Measurements from ENCODE around the gene S100A13.

Gene S100A13

GRCh38 chr1:153617663-153618062, 9.6 kb downstream of the S100A13 start:
- Histone ChIP-seq H3K9me3 (ENCODE audit: control extremely low read depth in 1 of 5, control insufficient read depth in 4 of 5, insufficient read depth in 2 of 5, low read depth in 1 of 5, low read length in 4 of 5) (peaks cover 0 to 1% (median 0%) of the 10 kb centered on the region in 5 experiments), H3K36me3 (ENCODE audit: control insufficient read depth in 4 of 4, insufficient read depth in 4 of 4, low read length in 3 of 4) (no peaks in the 10 kb centered on the region), H3K4me3 (ENCODE audit: control insufficient read depth in 1 of 7, extremely low read depth in 1 of 7, insufficient read depth in 4 of 7, low read depth in 2 of 7, low read length in 6 of 7) (no peak overlapping the region), H3K4me1 (ENCODE audit: control extremely low read depth in 1 of 4, control insufficient read depth in 4 of 4, insufficient read depth in 4 of 4, low read length in 3 of 4) (peaks cover 0 to 4% (median 2%) of the 10 kb centered on the region in 4 experiments), H3K27me3 (replicated peaks in 2 of 5; ENCODE audit: control insufficient read depth in 4 of 5, insufficient read depth in 5 of 5, low read length in 4 of 5) (no peaks in the 10 kb centered on the region), H3K27ac (ENCODE audit: insufficient read depth in 1 of 2, low read depth in 1 of 2, low read length in 2 of 2, poor library complexity in 1 of 2, severe bottlenecking in 2 of 2) (no peak overlapping the region)
- ChIA-PET CTCF (interaction anchor here (1.0 to 21.2 kb wide), 14 partner anchors 10 to 265 kb away, joined by 3 to 262 read pairs (median 6); partner anchors contain the start of genes CHTOP, S100A1 and S100A13), POLR2A (interaction anchor here (1.7 kb wide), 1 partner anchor 45 kb away, joined by 6 read pairs; no protein-coding TSS in a partner anchor)
- WGBS (ENCODE audit: insufficient coverage), result 0% methylated on average over 6 of the region's 6 CpGs
- DNase-seq, result peak in 2 of 3 donors; percentile 61 to 76

GRCh38 chr1:153616917-153617311, 10.4 kb downstream of the S100A13 start:
- Histone ChIP-seq H3K27ac (ENCODE audit: insufficient read depth in 1 of 2, low read depth in 1 of 2, low read length in 2 of 2, poor library complexity in 1 of 2, severe bottlenecking in 2 of 2) (no peak overlapping the region), H3K9me3 (ENCODE audit: control extremely low read depth in 1 of 5, control insufficient read depth in 4 of 5, insufficient read depth in 2 of 5, low read depth in 1 of 5, low read length in 4 of 5) (peaks cover 0 to 1% (median 0%) of the 10 kb centered on the region in 5 experiments), H3K4me1 (ENCODE audit: control extremely low read depth in 1 of 4, control insufficient read depth in 4 of 4, insufficient read depth in 4 of 4, low read length in 3 of 4) (peaks cover 0 to 4% (median 2%) of the 10 kb centered on the region in 4 experiments), H3K4me3 (ENCODE audit: control insufficient read depth in 1 of 7, extremely low read depth in 1 of 7, insufficient read depth in 4 of 7, low read depth in 2 of 7, low read length in 6 of 7) (no peak overlapping the region), H3K36me3 (ENCODE audit: control insufficient read depth in 4 of 4, insufficient read depth in 4 of 4, low read length in 3 of 4) (no peaks in the 10 kb centered on the region), H3K27me3 (replicated peaks in 2 of 5; ENCODE audit: control insufficient read depth in 4 of 5, insufficient read depth in 5 of 5, low read length in 4 of 5) (no peaks in the 10 kb centered on the region)
- CTCF ChIA-PET, result interaction anchor here (1.0 to 21.2 kb wide), 11 partner anchors 9 to 108 kb away, joined by 3 to 262 read pairs (median 22); partner anchors contain the start of genes CHTOP, S100A1 and S100A13
- DNase-seq, result no peak
- POLR2A ChIA-PET, result no interaction called here
- WGBS (ENCODE audit: insufficient coverage), result 89% methylated on average over 3 of the region's 5 CpGs

- WGBS (ENCODE audit: insufficient coverage), result 100% methylated on average over 7 of the region's 10 CpGs
- ChIA-PET POLR2A (interaction anchor here (0.6 to 1.3 kb wide), 2 partner anchors 44 to 112 kb away, joined by 3 to 4 read pairs; partner anchors contain the start of gene INTS3), CTCF (interaction anchor here (0.6 to 21.2 kb wide), 12 partner anchors 8 to 107 kb away, joined by 3 to 262 read pairs (median 8); partner anchors contain the start of genes CHTOP, S100A1 and S100A13)
- H3K9me3 ChIP-seq (ENCODE audit: control extremely low read depth in 1 of 5, control insufficient read depth in 4 of 5, insufficient read depth in 2 of 5, low read depth in 1 of 5, low read length in 4 of 5), result peaks cover 0 to 1% (median 0%) of the 10 kb centered on the region in 5 experiments
- H3K36me3 ChIP-seq (ENCODE audit: control insufficient read depth in 4 of 4, insufficient read depth in 4 of 4, low read length in 3 of 4), result no peaks in the 10 kb centered on the region
- H3K4me3 ChIP-seq (ENCODE audit: control insufficient read depth in 1 of 7, extremely low read depth in 1 of 7, insufficient read depth in 4 of 7, low read depth in 2 of 7, low read length in 6 of 7), result no peak within 1 kb of the TSS
- H3K27me3 ChIP-seq (replicated peaks in 2 of 5; ENCODE audit: control insufficient read depth in 4 of 5, insufficient read depth in 5 of 5, low read length in 4 of 5), result no peaks in the 10 kb centered on the region
- DNase-seq, result no peak
- peaks cover 0 to 8% (median 2%) of the 10 kb centered on the region in 4 experiments for H3K4me1 ChIP-seq (ENCODE audit: control extremely low read depth in 1 of 4, control insufficient read depth in 4 of 4, insufficient read depth in 4 of 4, low read length in 3 of 4)
- no peak within 1 kb of the TSS for H3K27ac ChIP-seq (ENCODE audit: insufficient read depth in 1 of 2, low read depth in 1 of 2, low read length in 2 of 2, poor library complexity in 1 of 2, severe bottlenecking in 2 of 2)
Measured at GRCh38 chr1:153616144-153616916, 11.0 kb downstream of the S100A13 start, which contains the start of gene S100A14. Gene S100A14 (minus strand): TSS chr1:153616325. CDS start chr1:153615858, 467 bp downstream.

GRCh38 chr1:153615406-153615805, 11.9 kb downstream of the S100A13 start:
- H3K36me3 ChIP-seq (ENCODE audit: control insufficient read depth in 4 of 4, insufficient read depth in 4 of 4, low read length in 3 of 4), result no peaks in the 10 kb centered on the region
- WGBS (ENCODE audit: insufficient coverage), result 100% methylated on average over 2 of the region's 2 CpGs
- H3K9me3 ChIP-seq (ENCODE audit: control extremely low read depth in 1 of 5, control insufficient read depth in 4 of 5, insufficient read depth in 2 of 5, low read depth in 1 of 5, low read length in 4 of 5), result peaks cover 0 to 1% (median 0%) of the 10 kb centered on the region in 5 experiments
- H3K4me3 ChIP-seq (ENCODE audit: control insufficient read depth in 1 of 7, extremely low read depth in 1 of 7, insufficient read depth in 4 of 7, low read depth in 2 of 7, low read length in 6 of 7), result no peak overlapping the region
- peaks cover 0 to 17% (median 7%) of the 10 kb centered on the region in 4 experiments for H3K4me1 ChIP-seq (ENCODE audit: control extremely low read depth in 1 of 4, control insufficient read depth in 4 of 4, insufficient read depth in 4 of 4, low read length in 3 of 4)
- no peaks in the 10 kb centered on the region for H3K27me3 ChIP-seq (replicated peaks in 2 of 5; ENCODE audit: control insufficient read depth in 4 of 5, insufficient read depth in 5 of 5, low read length in 4 of 5)
- no peak overlapping the region for H3K27ac ChIP-seq (ENCODE audit: insufficient read depth in 1 of 2, low read depth in 1 of 2, low read length in 2 of 2, poor library complexity in 1 of 2, severe bottlenecking in 2 of 2)
- ChIA-PET CTCF (interaction anchor here (0.6 to 21.2 kb wide), 12 partner anchors 7 to 106 kb away, joined by 3 to 262 read pairs (median 8); partner anchors contain the start of genes S100A1 and S100A13), POLR2A (interaction anchor here (1.3 kb wide), 1 partner anchor 43 kb away, joined by 4 read pairs; no protein-coding TSS in a partner anchor)
- no peak for DNase-seq

GRCh38 chr1:153614906-153615305, 12.4 kb downstream of the S100A13 start:
- Histone ChIP-seq H3K27ac (ENCODE audit: insufficient read depth in 1 of 2, low read depth in 1 of 2, low read length in 2 of 2, poor library complexity in 1 of 2, severe bottlenecking in 2 of 2) (no peak overlapping the region), H3K4me1 (ENCODE audit: control extremely low read depth in 1 of 4, control insufficient read depth in 4 of 4, insufficient read depth in 4 of 4, low read length in 3 of 4) (peaks cover 0 to 22% (median 12%) of the 10 kb centered on the region in 4 experiments), H3K27me3 (replicated peaks in 2 of 5; ENCODE audit: control insufficient read depth in 4 of 5, insufficient read depth in 5 of 5, low read length in 4 of 5) (no peaks in the 10 kb centered on the region), H3K36me3 (ENCODE audit: control insufficient read depth in 4 of 4, insufficient read depth in 4 of 4, low read length in 3 of 4) (no peaks in the 10 kb centered on the region), H3K9me3 (ENCODE audit: control extremely low read depth in 1 of 5, control insufficient read depth in 4 of 5, insufficient read depth in 2 of 5, low read depth in 1 of 5, low read length in 4 of 5) (peaks cover 0 to 1% (median 0%) of the 10 kb centered on the region in 5 experiments), H3K4me3 (ENCODE audit: control insufficient read depth in 1 of 7, extremely low read depth in 1 of 7, insufficient read depth in 4 of 7, low read depth in 2 of 7, low read length in 6 of 7) (no peak overlapping the region)
- CTCF ChIA-PET, result interaction anchor here (1.0 to 21.2 kb wide), 11 partner anchors 7 to 106 kb away, joined by 3 to 262 read pairs (median 7); partner anchors contain the start of genes S100A1 and S100A13
- 100% methylated on average over 6 of the region's 7 CpGs for whole genome bisulfite sequencing (ENCODE audit: insufficient coverage)
- DNase-seq, result no peak
- POLR2A ChIA-PET, result interaction anchor here (0.5 kb wide), 1 partner anchor 34 kb away, joined by 3 read pairs; no protein-coding TSS in a partner anchor

- H3K27me3 ChIP-seq (replicated peaks in 2 of 5; ENCODE audit: control insufficient read depth in 4 of 5, insufficient read depth in 5 of 5, low read length in 4 of 5), result no peaks in the 10 kb centered on the region
- H3K9me3 ChIP-seq (ENCODE audit: control extremely low read depth in 1 of 5, control insufficient read depth in 4 of 5, insufficient read depth in 2 of 5, low read depth in 1 of 5, low read length in 4 of 5), result no peaks in the 10 kb centered on the region
- ChIA-PET POLR2A (interaction anchor here (0.5 kb wide), 1 partner anchor 33 kb away, joined by 3 read pairs; no protein-coding TSS in a partner anchor), CTCF (interaction anchor here (1.0 to 21.2 kb wide), 10 partner anchors 6 to 105 kb away, joined by 3 to 262 read pairs (median 18); partner anchors contain the start of genes S100A1 and S100A13)
- peaks cover 0 to 27% (median 16%) of the 10 kb centered on the region in 4 experiments for H3K4me1 ChIP-seq (ENCODE audit: control extremely low read depth in 1 of 4, control insufficient read depth in 4 of 4, insufficient read depth in 4 of 4, low read length in 3 of 4)
- no peaks in the 10 kb centered on the region for H3K36me3 ChIP-seq (ENCODE audit: control insufficient read depth in 4 of 4, insufficient read depth in 4 of 4, low read length in 3 of 4)
- DNase-seq, result no peak
- no peak overlapping the region for H3K4me3 ChIP-seq (ENCODE audit: control insufficient read depth in 1 of 7, extremely low read depth in 1 of 7, insufficient read depth in 4 of 7, low read depth in 2 of 7, low read length in 6 of 7)
- 79% methylated on average over 2 of the region's 2 CpGs for WGBS (ENCODE audit: insufficient coverage)
- H3K27ac ChIP-seq (ENCODE audit: insufficient read depth in 1 of 2, low read depth in 1 of 2, low read length in 2 of 2, poor library complexity in 1 of 2, severe bottlenecking in 2 of 2), result no peak overlapping the region
Measured at GRCh38 chr1:153614189-153614900, 13.0 kb downstream of the S100A13 start.

All from common myeloid progenitor, CD34-positive (primary cell).